CD14-positive monocyte (primary cell): ENCODE data around the gene EVC. TPM values are rescaled to one million over a fixed set of nuclear protein-coding genes. Genes with fewer than 3 reads are reported as not detected.

ENCODE experiments used
- DNase-seq, 3 donors: peaks; one replicate each; pipeline ENCODE4 v3.0.0-alpha.2; 2011 to 2022
- H2AFZ ChIP-seq: 2 replicates; pipeline ENCODE4 v1.6.0; 2012; ENCODE audit warnings: mild to moderate bottlenecking, low read depth, low read length, inconsistent platforms; ENCODE audit not compliant: insufficient read depth, poor library complexity, severe bottlenecking
- H3K27ac ChIP-seq, 2 donors: 1 replicate in 1 of 2; 2 replicates in 1 of 2; pipeline ENCODE4 v1.5.1; 2012 to 2013; ENCODE audit warnings: low read length in 2 of 2, control low read depth in 1 of 2, inconsistent platforms in 1 of 2, low read depth in 1 of 2, mild to moderate bottlenecking in 1 of 2
- H3K27me3 ChIP-seq, 2 donors: one replicate each; pipeline versions ENCODE4 v1.6.0 to v1.6.1; 2011 to 2013; ENCODE audit warnings: low read length in 2 of 2; ENCODE audit not compliant: control insufficient read depth in 2 of 2, insufficient read depth in 2 of 2
- H3K36me3 ChIP-seq, 2 donors: replicated peaks in 1 of 2; 1 replicate in 1 of 2; 2 replicates in 1 of 2; pipeline versions ENCODE4 v1.5.1 to v1.6.1; 2012 to 2013; ENCODE audit warnings: low read length in 2 of 2, control low read depth in 1 of 2, inconsistent platforms in 1 of 2, mild to moderate bottlenecking in 1 of 2; ENCODE audit not compliant: insufficient read depth in 2 of 2, control insufficient read depth in 1 of 2
- H3K4me1 ChIP-seq, 2 donors: 1 replicate in 1 of 2; 2 replicates in 1 of 2; pipeline versions ENCODE4 v1.5.1 to v1.6.1; 2012 to 2013; ENCODE audit warnings: low read length in 2 of 2, control low read depth in 1 of 2, inconsistent platforms in 1 of 2, mild to moderate bottlenecking in 1 of 2, moderate library complexity in 1 of 2; ENCODE audit not compliant: insufficient read depth in 2 of 2, control insufficient read depth in 1 of 2
- H3K4me2 ChIP-seq: replicated peaks from 2 replicates; pipeline ENCODE3; 2012; ENCODE audit warnings: low read length, moderate library complexity, mild to moderate bottlenecking; ENCODE audit not compliant: poor library complexity, severe bottlenecking; ENCODE audit errors: extremely low read depth
- H3K4me3 ChIP-seq, 3 experiments: fragments of 200-600 bp in 1 of 3; sonication (generic) in 1 of 3; replicated peaks in 1 of 3; 1 replicate in 2 of 3; 2 replicates in 1 of 3; pipeline ENCODE4 v1.5.1; 2011 to 2013; ENCODE audit warnings: low read length in 3 of 3, mild to moderate bottlenecking in 3 of 3, control low read depth in 2 of 3, low read depth in 2 of 3, inconsistent platforms in 1 of 3, moderate library complexity in 1 of 3
- H3K79me2 ChIP-seq: 2 replicates; pipeline ENCODE4 v1.6.0; 2012; ENCODE audit warnings: mild to moderate bottlenecking, control low read depth, inconsistent platforms, low read length, moderate library complexity; ENCODE audit not compliant: insufficient read depth
- H3K9ac ChIP-seq: 2 replicates; pipeline ENCODE4 v1.6.0; 2017; ENCODE audit warnings: low read length, mild to moderate bottlenecking; ENCODE audit not compliant: insufficient read depth, poor library complexity, severe bottlenecking
- H3K9me3 ChIP-seq, 2 donors: replicated peaks in 1 of 2; 1 replicate in 1 of 2; 2 replicates in 1 of 2; pipeline versions ENCODE4 v1.5.1 to v1.6.1; 2012 to 2013; ENCODE audit warnings: low read length in 2 of 2, control low read depth in 1 of 2; ENCODE audit not compliant: control insufficient read depth in 1 of 2, insufficient read depth in 1 of 2
- H4K20me1 ChIP-seq: 2 replicates; pipeline ENCODE4 v1.6.0; 2012; ENCODE audit warnings: mild to moderate bottlenecking, low read length, control low read depth, moderate library complexity; ENCODE audit not compliant: insufficient read depth
- H3K27ac Mint-ChIP-seq, 7 donors: one replicate each; pipeline ENCODE4 v1.8.0; 2020; ENCODE audit warnings: mild to moderate bottlenecking in 7 of 7, mixed read lengths in 7 of 7, moderate library complexity in 6 of 7, inconsistent platforms in 2 of 7
- H3K27me3 Mint-ChIP-seq, 3 donors: one replicate each; pipeline ENCODE4 v1.8.0; 2021 to 2022; ENCODE audit warnings: low read depth in 3 of 3, mild to moderate bottlenecking in 3 of 3, mixed read lengths in 3 of 3, moderate library complexity in 3 of 3, inconsistent platforms in 1 of 3
- H3K36me3 Mint-ChIP-seq, 2 donors: one replicate each; pipeline ENCODE4 v1.8.0; 2020; ENCODE audit warnings: mixed read lengths in 2 of 2, inconsistent platforms in 1 of 2, mild to moderate bottlenecking in 1 of 2
- H3K4me1 Mint-ChIP-seq: one replicate; pipeline ENCODE4 v1.8.0; 2020; ENCODE audit warnings: mild to moderate bottlenecking, mixed read lengths
- H3K4me3 Mint-ChIP-seq, 2 donors: one replicate each; pipeline ENCODE4 v1.8.0; 2020; ENCODE audit warnings: mild to moderate bottlenecking in 2 of 2, mixed read lengths in 2 of 2, moderate library complexity in 1 of 2
- H3K9me3 Mint-ChIP-seq, 7 donors: one replicate each; pipeline ENCODE4 v1.8.0; 2020 to 2022; ENCODE audit warnings: mixed read lengths in 7 of 7, mild to moderate bottlenecking in 6 of 7, moderate library complexity in 6 of 7, inconsistent platforms in 2 of 7
- CTCF ChIP-seq: fragments of 200-600 bp; IDR thresholded peaks from one replicate; pipeline ENCODE4 v1.8.0; 2022; ENCODE audit warnings: antibody characterized with exemption, mild to moderate bottlenecking
- WGBS: methylation state at CpG from one replicate; pipeline ENCODE4 v1.1.5; 2013; ENCODE audit warnings: missing lambda C conversion rate; ENCODE audit not compliant: insufficient coverage; 5-methylcytosine and 5-hydroxymethylcytosine counted together
- intact Hi-C, 2 donors: fragments of 100-400 bp; cut with micrococcal nuclease; formaldehyde crosslinking; loops; one replicate each; pipeline versions ENCODE4 v1.15.0 to v1.15.1; 2023
- polyA plus RNA-seq, 3 donors: library from polyadenylated mRNA; depleted of rRNA in 1 of 3; unstranded in 2 of 3; stranded (reverse) in 1 of 3; fragments of 300-500 nt in 2 of 3; fragments of >200 nt in 1 of 3; fragmentation: Illumina TruSeq in 2 of 3; gene quantifications; 1 replicate in 2 of 3; 2 replicates in 1 of 3; pipeline ENCODE4 v1.2.3, GENCODE V29; 2012 to 2021

EVC gene
- polyA plus RNA-seq, 3 donors: 0.36 TPM; not detected in 2

- WGBS: 94% methylated on average over 6 of the region's 6 CpGs
- H3K4me1 Mint-ChIP-seq: no peaks in the 10 kb centered on the region
Observed at GRCh38 chr4:5814421-5814820, 103.4 kb downstream of the EVC start.

DNA sequence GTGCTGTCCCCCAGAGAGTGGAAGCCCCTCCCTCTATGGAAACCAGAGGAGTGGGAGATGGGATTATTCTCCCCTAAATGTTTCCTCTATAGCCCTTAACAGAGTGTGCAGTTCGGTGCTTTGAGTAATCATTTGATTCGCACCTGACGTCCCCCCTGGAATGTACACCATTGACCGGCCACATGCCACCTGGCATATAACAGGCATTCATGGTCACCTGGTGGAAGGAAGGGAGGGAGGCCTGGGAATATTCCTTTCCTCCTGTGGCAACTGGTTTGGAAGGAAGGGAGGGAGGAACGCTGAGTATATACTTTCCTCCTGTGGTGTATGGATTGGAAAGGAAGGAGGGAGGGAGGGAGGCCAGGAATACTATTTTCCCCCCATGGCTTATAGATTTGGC, 104.6 kb downstream of the EVC start:
- intact Hi-C loops: loop anchor here (10.0 kb wide), 1 partner anchor 1331 kb away; no protein-coding TSS in a partner anchor
- TF ChIP-seq CTCF: no peak
- Mint-ChIP-seq H3K27ac (no peak overlapping the region), H3K27me3 (peaks cover 2% of the 10 kb centered on the region in 3 donors), H3K36me3 (no peaks in the 10 kb centered on the region), H3K4me1 (no peaks in the 10 kb centered on the region), H3K4me3 (no peak overlapping the region), H3K9me3 (no peaks in the 10 kb centered on the region)
- Histone ChIP-seq H3K9me3 (no peaks in the 10 kb centered on the region), H3K4me1 (no peaks in the 10 kb centered on the region), H3K36me3 (no peaks in the 10 kb centered on the region), H2AFZ (no peak overlapping the region), H3K27me3 (no peaks in the 10 kb centered on the region), H3K4me3 (no peak overlapping the region), H3K27ac (no peak overlapping the region), H3K9ac (no peak overlapping the region), H3K79me2 (no peaks in the 10 kb centered on the region), H4K20me1 (no peaks in the 10 kb centered on the region), H3K4me2 (no peak overlapping the region)
- DNase-seq: no peak
- no CpG with 5 or more reads among the region's 5 CpGs for WGBS

More at GRCh38 chr4:5814421-5814820, 103.4 kb downstream of the EVC start:
- TF ChIP-seq CTCF: no peak
- no peaks in the 10 kb centered on the region for H3K4me1 ChIP-seq
- no peak for DNase-seq
- Mint-ChIP-seq H3K27ac (no peak overlapping the region), H3K9me3 (peaks cover 0 to 1% (median 0%) of the 10 kb centered on the region in 7 donors), H3K36me3 (no peaks in the 10 kb centered on the region), H3K27me3 (peaks cover 0 to 2% (median 2%) of the 10 kb centered on the region in 3 donors), H3K4me3 (no peak overlapping the region)
- no peak overlapping the region for H3K4me3 ChIP-seq
- no peak overlapping the region for H2AFZ ChIP-seq
- no peaks in the 10 kb centered on the region for H3K9me3 ChIP-seq
- H3K36me3 ChIP-seq: no peaks in the 10 kb centered on the region
- H4K20me1 ChIP-seq: no peaks in the 10 kb centered on the region
- H3K79me2 ChIP-seq: no peaks in the 10 kb centered on the region
- no peak overlapping the region for H3K27ac ChIP-seq
- no peak overlapping the region for H3K4me2 ChIP-seq
- intact Hi-C loops: loop anchor here (5.0 to 10.0 kb wide), 3 partner anchors 822 to 1330 kb away; no protein-coding TSS in a partner anchor
- no peaks in the 10 kb centered on the region for H3K27me3 ChIP-seq
- H3K9ac ChIP-seq: no peak overlapping the region
